GM10248 (cell line): Measurements from ENCODE around the gene OTOP2.

Source experiments
- CTCF ChIA-PET: fragments of 300-600 bp; sonication (Branson Sonifier 250); formaldehyde crosslinking; extraction: SDS; loops from one replicate; lab custom pipeline; 2021; ENCODE audit warnings: antibody characterized with exemption; lab: Yijun Ruan, JAX
- POLR2A ChIA-PET: fragments of 350-650 bp; sonication (Branson Sonifier 250); formaldehyde crosslinking; extraction: SDS; loops from one replicate; lab custom pipeline; 2020; ENCODE audit warnings: antibody characterized with exemption; lab: Yijun Ruan, JAX
- DNase-seq: peaks from one replicate; pipeline ENCODE4 v3.0.0; 2012; ENCODE audit errors: extremely low spot score
- TF ChIP-seq, protein P1 (sequence below): IDR thresholded peaks from 2 replicates; pipeline ENCODE4 v1.5.1; 2012; ENCODE audit warnings: mild to moderate bottlenecking, low read depth; ENCODE audit errors: extremely low read depth, missing control alignments, control extremely low read depth

OTOP2 gene

GRCh38 chr17:74941128-74941725, 17.2 kb downstream of the OTOP2 start:
- CTCF ChIA-PET: interaction anchor here (12.6 kb wide), 1 partner anchor 19 kb away, joined by 156 read pairs; no protein-coding TSS in a partner anchor
- TF ChIP-seq, protein P1, sequence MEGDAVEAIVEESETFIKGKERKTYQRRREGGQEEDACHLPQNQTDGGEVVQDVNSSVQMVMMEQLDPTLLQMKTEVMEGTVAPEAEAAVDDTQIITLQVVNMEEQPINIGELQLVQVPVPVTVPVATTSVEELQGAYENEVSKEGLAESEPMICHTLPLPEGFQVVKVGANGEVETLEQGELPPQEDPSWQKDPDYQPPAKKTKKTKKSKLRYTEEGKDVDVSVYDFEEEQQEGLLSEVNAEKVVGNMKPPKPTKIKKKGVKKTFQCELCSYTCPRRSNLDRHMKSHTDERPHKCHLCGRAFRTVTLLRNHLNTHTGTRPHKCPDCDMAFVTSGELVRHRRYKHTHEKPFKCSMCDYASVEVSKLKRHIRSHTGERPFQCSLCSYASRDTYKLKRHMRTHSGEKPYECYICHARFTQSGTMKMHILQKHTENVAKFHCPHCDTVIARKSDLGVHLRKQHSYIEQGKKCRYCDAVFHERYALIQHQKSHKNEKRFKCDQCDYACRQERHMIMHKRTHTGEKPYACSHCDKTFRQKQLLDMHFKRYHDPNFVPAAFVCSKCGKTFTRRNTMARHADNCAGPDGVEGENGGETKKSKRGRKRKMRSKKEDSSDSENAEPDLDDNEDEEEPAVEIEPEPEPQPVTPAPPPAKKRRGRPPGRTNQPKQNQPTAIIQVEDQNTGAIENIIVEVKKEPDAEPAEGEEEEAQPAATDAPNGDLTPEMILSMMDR: no peak
- POLR2A ChIA-PET: no interaction called here
- DNase-seq: no peak

DNA sequence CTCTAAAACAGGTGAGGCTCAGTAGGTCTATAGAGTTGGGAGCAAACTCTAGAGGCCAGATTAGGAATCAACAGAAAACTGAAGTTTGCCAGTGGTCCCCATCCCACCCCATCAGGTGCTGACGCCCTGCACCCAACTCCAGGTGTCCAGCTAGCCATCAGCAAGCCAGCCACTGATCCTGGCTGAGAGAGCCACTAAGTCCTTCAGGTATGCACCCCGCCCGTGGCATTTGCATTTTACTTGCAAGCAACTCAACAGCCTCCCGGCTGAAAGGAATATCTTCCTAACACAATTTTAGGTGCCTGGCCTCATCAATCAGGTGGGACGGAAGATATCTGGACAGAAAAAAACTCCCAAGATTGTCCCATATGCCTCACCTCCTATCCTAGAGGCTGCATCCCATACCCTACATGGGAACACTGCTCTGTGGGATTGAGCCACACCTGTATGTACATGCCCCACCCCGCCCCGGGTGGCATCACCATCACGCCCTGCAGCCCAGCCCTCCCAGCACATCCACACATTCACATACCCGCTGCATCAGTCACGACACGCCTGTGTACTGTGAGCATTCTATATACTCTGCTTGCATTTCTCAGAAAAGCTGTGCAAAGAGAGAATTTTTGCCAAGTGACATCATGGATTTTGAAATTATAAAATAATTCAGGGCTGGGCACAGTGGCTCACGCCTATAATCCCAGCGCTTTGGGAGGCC, 19.9 kb downstream of the OTOP2 start:
- ChIA-PET POLR2A (no interaction called here), CTCF (interaction anchor here (12.6 kb wide), 1 partner anchor 16 kb away, joined by 156 read pairs; no protein-coding TSS in a partner anchor)
- TF ChIP-seq, protein P1: no peak
- DNase-seq: no peak

- TF ChIP-seq, protein P1: no peak
- POLR2A ChIA-PET: no interaction called here
- DNase-seq: peak; percentile 76
- CTCF ChIA-PET: interaction anchor here (1.1 to 12.6 kb wide), 5 partner anchors 10 to 53 kb away, joined by 3 to 156 read pairs (median 4); partner anchors contain the start of genes OTOP2, OTOP3 and USH1G
These were observed 21.5 kb downstream of the OTOP2 start for GRCh38 chr17:74945543-74945942.

GRCh38 chr17:74946641-74947040, 22.6 kb downstream of the OTOP2 start:
- TF ChIP-seq, protein P1: no peak
- no peak for DNase-seq
- CTCF ChIA-PET: interaction anchor here (5.4 to 12.6 kb wide), 2 partner anchors 13 to 23 kb away, joined by 29 to 156 read pairs; partner anchors contain the start of genes OTOP2 and USH1G
- POLR2A ChIA-PET: no interaction called here

DNA sequence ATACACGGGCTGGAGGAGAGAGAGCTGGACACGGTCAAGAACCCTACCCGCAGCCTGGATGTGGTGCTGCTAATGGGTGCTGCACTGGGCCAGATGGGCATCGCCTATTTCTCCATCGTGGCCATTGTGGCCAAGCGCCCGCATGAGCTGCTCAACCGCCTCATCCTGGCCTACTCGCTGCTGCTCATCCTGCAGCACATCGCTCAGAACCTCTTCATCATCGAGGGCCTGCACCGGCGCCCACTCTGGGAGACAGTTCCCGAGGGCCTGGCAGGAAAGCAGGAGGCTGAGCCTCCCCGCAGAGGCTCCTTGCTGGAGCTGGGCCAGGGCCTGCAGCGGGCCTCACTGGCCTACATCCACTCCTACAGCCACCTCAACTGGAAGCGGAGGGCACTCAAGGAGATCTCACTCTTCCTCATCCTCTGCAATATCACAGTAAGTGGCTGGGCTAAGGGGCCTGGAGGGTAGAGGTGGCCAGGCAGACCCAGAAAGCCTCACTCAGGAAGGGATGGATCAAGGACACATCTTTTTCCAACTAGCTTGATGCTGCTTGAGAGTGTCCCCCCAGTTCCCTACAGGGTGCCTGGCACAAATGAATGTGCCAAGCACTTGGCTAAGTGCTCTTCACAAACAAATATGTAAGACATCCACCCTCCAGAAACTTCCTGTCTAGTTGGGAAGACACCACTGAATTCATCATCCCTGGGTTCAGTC, 23.1 kb downstream of the OTOP2 start:
- no peak for DNase-seq
- ChIA-PET CTCF (interaction anchor here (5.4 to 12.6 kb wide), 2 partner anchors 13 to 24 kb away, joined by 29 to 156 read pairs; partner anchors contain the start of genes OTOP2 and USH1G), POLR2A (no interaction called here)
- TF ChIP-seq, protein P1: no peak
